Karpas-422 (cell line): ENCODE measurements around the gene CYBA. TPM values are rescaled to one million over a fixed set of nuclear protein-coding genes. Genes with fewer than 3 reads are reported as not detected.

Experiments
- DNase-seq: peaks from one replicate; pipeline ENCODE4 v3.0.0-alpha.2; 2015
- H2AFZ ChIP-seq: fragments of 200-600 bp; sonication (generic); 2 replicates; pipeline ENCODE4 v1.6.1; 2014; ENCODE audit warnings: antibody characterized with exemption, low read length, mixed read lengths
- H3K27ac ChIP-seq: fragments of 200-600 bp; sonication (generic); 2 replicates; pipeline ENCODE4 v1.5.1; 2014; ENCODE audit warnings: mild to moderate bottlenecking, low read length, moderate library complexity
- H3K27me3 ChIP-seq: fragments of 200-600 bp; sonication (generic); 2 replicates; pipeline ENCODE4 v1.6.1; 2014; ENCODE audit warnings: low read length, mixed read lengths
- H3K36me3 ChIP-seq: fragments of 200-600 bp; sonication (generic); 2 replicates; pipeline ENCODE4 v1.6.1; 2014; ENCODE audit warnings: low read length, mixed read lengths; ENCODE audit not compliant: insufficient read depth
- H3K4me1 ChIP-seq: fragments of 200-600 bp; sonication (generic); 2 replicates; pipeline ENCODE4 v1.6.1; 2014; ENCODE audit warnings: mild to moderate bottlenecking, low read length, mixed read lengths
- H3K4me2 ChIP-seq: fragments of 200-600 bp; sonication (generic); 2 replicates; pipeline ENCODE4 v1.6.1; 2014; ENCODE audit warnings: low read length, low read depth, mild to moderate bottlenecking; ENCODE audit not compliant: poor library complexity, severe bottlenecking
- H3K4me3 ChIP-seq: fragments of 200-600 bp; sonication (generic); 2 replicates; pipeline ENCODE4 v1.5.1; 2014; ENCODE audit warnings: mild to moderate bottlenecking, antibody characterized with exemption, low read length, mixed read lengths
- H3K79me2 ChIP-seq: fragments of 200-600 bp; sonication (generic); 2 replicates; pipeline ENCODE4 v1.6.1; 2014; ENCODE audit warnings: mild to moderate bottlenecking, low read length, mixed read lengths
- H3K9ac ChIP-seq: fragments of 200-600 bp; sonication (generic); 2 replicates; pipeline ENCODE4 v1.6.0; 2014; ENCODE audit warnings: low read length
- H3K9me2 ChIP-seq: fragments of 200-600 bp; sonication (generic), shearing (Covaris generic); replicated peaks from 2 replicates; pipeline ENCODE4 v1.6.0; 2014; ENCODE audit warnings: mild to moderate bottlenecking, low read length, moderate library complexity; ENCODE audit not compliant: insufficient read depth
- H3K9me3 ChIP-seq: fragments of 300-700, 200-600 bp; sonication (generic); 2 replicates; pipeline ENCODE4 v1.6.1; 2014; ENCODE audit warnings: low read length, mixed read lengths
- H4K20me1 ChIP-seq: fragments of 200-600 bp; sonication (generic); 2 replicates; pipeline ENCODE4 v1.6.1; 2014; ENCODE audit warnings: mild to moderate bottlenecking, antibody characterized with exemption, low read length, low read depth; ENCODE audit not compliant: insufficient read depth
- total RNA-seq: library from RNA; depleted of rRNA; stranded (reverse); fragments of >200 nt; shearing (Covaris generic); gene quantifications from 2 replicates; pipeline ENCODE4 v1.2.3, GENCODE V29; 2014; ENCODE audit warnings: low replicate concordance

The CYBA gene
- total RNA-seq, 1 experiment from 2014 or later: 395 TPM

GRCh38 chr16:88622866-88623265 lies 28.0 kb downstream of the CYBA start:
- Histone ChIP-seq H3K36me3 (no peaks in the 10 kb centered on the region), H3K4me2 (no peak overlapping the region), H3K27me3 (no peaks in the 10 kb centered on the region), H3K4me1 (no peaks in the 10 kb centered on the region), H3K9me2 (no peaks in the 10 kb centered on the region), H2AFZ (no peak overlapping the region), H3K27ac (no peak overlapping the region), H3K9ac (no peak overlapping the region), H3K79me2 (peaks cover 5% of the 10 kb centered on the region; the same call in 1 of the 2 replicates), H3K9me3 (no peaks in the 10 kb centered on the region), H4K20me1 (0 out of 2 replicates have a peak, but pooled peaks cover 3% of the 10 kb centered on the region), H3K4me3 (no peak overlapping the region)
- no peak for DNase-seq

- no peak overlapping the region for H2AFZ ChIP-seq
- 0 out of 2 replicates have a peak, but pooled peaks cover 3% of the 10 kb centered on the region for H4K20me1 ChIP-seq
- no peak overlapping the region for H3K4me2 ChIP-seq
- no peaks in the 10 kb centered on the region for H3K36me3 ChIP-seq
- no peak overlapping the region for H3K4me3 ChIP-seq
- no peaks in the 10 kb centered on the region for H3K9me3 ChIP-seq
- no peak overlapping the region for H3K27ac ChIP-seq
- no peak overlapping the region for H3K9ac ChIP-seq
- H3K4me1 ChIP-seq: no peaks in the 10 kb centered on the region
- DNase-seq: no peak
- H3K27me3 ChIP-seq: no peaks in the 10 kb centered on the region
- H3K9me2 ChIP-seq: no peaks in the 10 kb centered on the region
- peaks cover 5% of the 10 kb centered on the region; the same call in 1 of the 2 replicates for H3K79me2 ChIP-seq
Observed at GRCh38 chr16:88622125-88622524, 28.7 kb downstream of the CYBA start.

GRCh38 chr16:88619859-88620815 lies 30.7 kb downstream of the CYBA start:
- Histone ChIP-seq H2AFZ (no peak overlapping the region), H3K9me2 (no peaks in the 10 kb centered on the region), H3K4me2 (no peak overlapping the region), H3K9me3 (no peaks in the 10 kb centered on the region), H3K36me3 (no peaks in the 10 kb centered on the region; the same call in 1 of the 2 replicates), H3K4me3 (no peak overlapping the region), H3K9ac (no peak overlapping the region), H3K27ac (no peak overlapping the region), H3K4me1 (no peaks in the 10 kb centered on the region), H3K79me2 (peaks cover 8% of the 10 kb centered on the region; the same call in 1 of the 2 replicates), H3K27me3 (no peaks in the 10 kb centered on the region), H4K20me1 (0 out of 2 replicates have a peak, but pooled peaks cover 3% of the 10 kb centered on the region)
- DNase-seq: no peak

GRCh38 chr16:88618956-88619667 lies 31.7 kb downstream of the CYBA start:
- H3K36me3 ChIP-seq: no peaks in the 10 kb centered on the region; the same call in 1 of the 2 replicates
- no peak overlapping the region for H3K4me2 ChIP-seq
- H3K79me2 ChIP-seq: peaks cover 13% of the 10 kb centered on the region
- H3K27me3 ChIP-seq: no peaks in the 10 kb centered on the region
- H3K9me2 ChIP-seq: no peaks in the 10 kb centered on the region
- H3K27ac ChIP-seq: no peak overlapping the region
- no peaks in the 10 kb centered on the region for H4K20me1 ChIP-seq
- no peaks in the 10 kb centered on the region for H3K4me1 ChIP-seq
- no peak overlapping the region for H3K4me3 ChIP-seq
- no peak overlapping the region for H3K9ac ChIP-seq
- no peaks in the 10 kb centered on the region for H3K9me3 ChIP-seq
- H2AFZ ChIP-seq: no peak overlapping the region
- no peak for DNase-seq

- no peak overlapping the region for H3K4me2 ChIP-seq
- H3K9ac ChIP-seq: no peak overlapping the region
- no peaks in the 10 kb centered on the region; the same call in 1 of the 2 replicates for H3K36me3 ChIP-seq
Observed at GRCh38 chr16:88618182-88618955, 32.5 kb downstream of the CYBA start.

DNA sequence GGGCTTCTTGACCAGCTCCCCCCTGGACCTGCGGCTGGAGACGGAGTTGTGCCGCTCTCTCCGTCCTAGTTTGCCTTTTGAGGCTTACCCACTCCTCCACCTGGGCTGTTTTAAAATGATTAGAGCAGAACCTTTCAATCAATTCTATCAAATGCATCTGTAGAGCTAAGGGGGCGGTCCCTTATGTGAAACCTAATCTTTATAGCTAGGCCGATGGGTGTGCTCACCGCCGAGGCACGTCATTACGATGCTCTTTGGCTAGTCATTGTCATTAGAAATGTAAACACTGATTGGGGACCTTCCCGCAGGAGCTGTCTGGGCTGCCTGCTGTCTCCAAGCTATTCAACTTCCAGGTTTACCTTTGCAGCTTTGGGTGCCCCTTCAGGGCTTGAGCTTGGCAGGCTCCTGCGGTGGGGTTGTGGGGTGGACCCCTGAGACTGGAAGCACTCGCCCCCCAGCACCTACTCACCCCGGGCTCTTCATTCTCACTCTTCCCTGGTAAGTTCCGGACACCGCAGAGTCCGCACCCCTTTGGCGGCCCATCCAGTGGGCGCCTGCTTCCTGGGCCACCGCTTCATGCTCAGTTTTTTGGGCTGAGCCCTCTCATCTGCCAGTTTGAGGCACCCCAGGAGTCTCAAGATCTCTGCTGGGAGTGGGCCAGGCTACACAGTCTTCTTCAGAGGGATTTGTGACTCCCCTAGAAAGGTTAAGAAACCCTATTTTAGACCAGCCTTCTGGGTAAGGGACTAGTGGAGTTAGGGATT lies 33.4 kb downstream of the CYBA start:
- Histone ChIP-seq H3K9me2 (no peaks in the 10 kb centered on the region), H3K4me1 (no peaks in the 10 kb centered on the region), H3K9ac (no peak overlapping the region), H2AFZ (no peak overlapping the region), H3K27me3 (no peaks in the 10 kb centered on the region), H3K4me3 (no peak overlapping the region), H3K9me3 (no peaks in the 10 kb centered on the region), H3K4me2 (no peak overlapping the region), H4K20me1 (no peaks in the 10 kb centered on the region), H3K36me3 (no peaks in the 10 kb centered on the region; the same call in 1 of the 2 replicates), H3K79me2 (peaks cover 21% of the 10 kb centered on the region), H3K27ac (no peak overlapping the region)
- DNase-seq: no peak

More at GRCh38 chr16:88618182-88618955, 32.5 kb downstream of the CYBA start:
- H3K27me3 ChIP-seq: no peaks in the 10 kb centered on the region
- DNase-seq: no peak
- no peak overlapping the region for H3K27ac ChIP-seq
- peaks cover 17% of the 10 kb centered on the region for H3K79me2 ChIP-seq
- H3K9me3 ChIP-seq: no peaks in the 10 kb centered on the region
- no peaks in the 10 kb centered on the region for H4K20me1 ChIP-seq
- H3K9me2 ChIP-seq: no peaks in the 10 kb centered on the region
- no peak overlapping the region for H2AFZ ChIP-seq
- H3K4me1 ChIP-seq: no peaks in the 10 kb centered on the region
- no peak overlapping the region for H3K4me3 ChIP-seq

DNA sequence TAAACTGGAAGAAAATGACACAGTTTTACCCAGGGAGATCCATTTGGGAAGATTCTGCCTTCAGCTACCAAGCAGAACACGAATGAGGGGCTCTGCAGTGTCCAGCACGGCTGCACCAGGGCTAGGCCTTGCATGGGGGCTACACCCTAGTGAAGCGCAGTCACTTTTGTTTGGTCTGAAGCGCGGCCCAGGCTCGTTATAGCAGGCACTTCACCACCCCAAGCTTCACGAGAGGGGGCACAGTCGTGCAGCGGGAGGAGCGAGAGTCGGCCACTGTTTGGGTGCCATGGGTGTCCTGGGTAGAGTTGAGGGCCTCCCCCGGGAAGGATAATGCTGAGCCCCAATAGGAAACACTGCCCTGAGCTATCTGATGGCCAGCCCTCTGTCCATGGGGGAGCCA lies 34.1 kb downstream of the CYBA start:
- H3K9me2 ChIP-seq: no peaks in the 10 kb centered on the region
- H3K27ac ChIP-seq: no peak overlapping the region
- H3K4me1 ChIP-seq: no peaks in the 10 kb centered on the region
- no peaks in the 10 kb centered on the region for H3K27me3 ChIP-seq
- peaks cover 21% of the 10 kb centered on the region for H3K79me2 ChIP-seq
- H3K4me3 ChIP-seq: no peak overlapping the region
- H2AFZ ChIP-seq: no peak overlapping the region
- H3K9ac ChIP-seq: no peak overlapping the region
- no peak overlapping the region for H3K4me2 ChIP-seq
- no peaks in the 10 kb centered on the region; the same call in 1 of the 2 replicates for H3K36me3 ChIP-seq
- no peaks in the 10 kb centered on the region for H3K9me3 ChIP-seq
- DNase-seq: no peak
- H4K20me1 ChIP-seq: no peaks in the 10 kb centered on the region
